ENCODE data around the gene MC1R. TPM values are rescaled to one million over a fixed set of nuclear protein-coding genes. Genes with fewer than 3 reads are reported as not detected.

The MC1R gene
- total RNA-seq, 3 donors from 2014 or later (not counting 1 experiment from before 2014, with no cell fraction given) = 12.3 to 22.2 (median 13.7) TPM

- no peaks in the 10 kb centered on the region for H3K27me3 Mint-ChIP-seq (ENCODE audit: low read depth in 2 of 2)
- H3K4me3 Mint-ChIP-seq = no peak overlapping the region
- Histone ChIP-seq H3K36me3 (ENCODE audit: control insufficient read depth, insufficient read depth, low read length) (peaks cover 37% of the 10 kb centered on the region), H3K4me1 (ENCODE audit: control insufficient read depth, insufficient read depth, low read length) (peaks cover 24% of the 10 kb centered on the region), H3K9me3 (ENCODE audit: control insufficient read depth, insufficient read depth, low read length) (no peaks in the 10 kb centered on the region), H3K27me3 (ENCODE audit: control insufficient read depth, insufficient read depth, low read length) (no peaks in the 10 kb centered on the region), H3K4me3 (ENCODE audit: low read length) (no peak overlapping the region), H3K27ac (ENCODE audit: low read length) (no peak overlapping the region)
- intact Hi-C loops (cut with micrococcal nuclease) = loop anchor here (5.0 kb wide), 1 partner anchor 204 kb away; no protein-coding TSS in a partner anchor
- WGBS (ENCODE audit: insufficient coverage) = 95% methylated on average over 14 of the region's 14 CpGs
- TF ChIP-seq CTCF (IDR thresholded peaks at IDR 0.05) = no peak
- ATAC-seq (no peak), DNase-seq (no peak)
- no peaks in the 10 kb centered on the region for H3K36me3 Mint-ChIP-seq
- H3K4me1 Mint-ChIP-seq = peaks cover 0 to 15% of the 10 kb centered on the region in 2 donors
- no peak overlapping the region for H3K27ac Mint-ChIP-seq
- no peaks in the 10 kb centered on the region for H3K9me3 Mint-ChIP-seq
Measured at GRCh38 chr16:89911375-89911774, 7.3 kb upstream of the MC1R start.

- no peak for TF ChIP-seq CTCF (IDR thresholded peaks at IDR 0.05)
- no peak overlapping the region for H3K27ac ChIP-seq (ENCODE audit: low read length)
- ATAC-seq (no peak), DNase-seq (no peak)
- peaks cover 29% of the 10 kb centered on the region for H3K36me3 ChIP-seq (ENCODE audit: control insufficient read depth, insufficient read depth, low read length)
- H3K27ac Mint-ChIP-seq = no peak overlapping the region
- H3K4me1 Mint-ChIP-seq = peaks cover 0 to 9% of the 10 kb centered on the region in 2 donors
- no peaks in the 10 kb centered on the region for H3K27me3 Mint-ChIP-seq (ENCODE audit: low read depth in 2 of 2)
- H3K4me1 ChIP-seq (ENCODE audit: control insufficient read depth, insufficient read depth, low read length) = peaks cover 25% of the 10 kb centered on the region
- no peak overlapping the region for H3K4me3 Mint-ChIP-seq
- no peaks in the 10 kb centered on the region for H3K27me3 ChIP-seq (ENCODE audit: control insufficient read depth, insufficient read depth, low read length)
- intact Hi-C loops (cut with micrococcal nuclease) = loop anchor here (5.0 kb wide), 1 partner anchor 205 kb away; no protein-coding TSS in a partner anchor
- H3K4me3 ChIP-seq (ENCODE audit: low read length) = no peak overlapping the region
- no peaks in the 10 kb centered on the region for H3K36me3 Mint-ChIP-seq
- no peaks in the 10 kb centered on the region for H3K9me3 ChIP-seq (ENCODE audit: control insufficient read depth, insufficient read depth, low read length)
- no peaks in the 10 kb centered on the region for H3K9me3 Mint-ChIP-seq
- WGBS (ENCODE audit: insufficient coverage) = 94% methylated on average over 13 of the region's 13 CpGs
Measured at GRCh38 chr16:89912143-89912542, 6.5 kb upstream of the MC1R start.

GRCh38 chr16:89912627-89913026 lies 6.0 kb upstream of the MC1R start:
- Histone ChIP-seq H3K27ac (ENCODE audit: low read length) (no peak overlapping the region), H3K27me3 (ENCODE audit: control insufficient read depth, insufficient read depth, low read length) (no peaks in the 10 kb centered on the region), H3K4me3 (ENCODE audit: low read length) (no peak overlapping the region), H3K4me1 (ENCODE audit: control insufficient read depth, insufficient read depth, low read length) (peaks cover 30% of the 10 kb centered on the region), H3K9me3 (ENCODE audit: control insufficient read depth, insufficient read depth, low read length) (no peaks in the 10 kb centered on the region), H3K36me3 (ENCODE audit: control insufficient read depth, insufficient read depth, low read length) (peaks cover 29% of the 10 kb centered on the region)
- 90% methylated on average over 14 of the region's 14 CpGs for WGBS (ENCODE audit: insufficient coverage)
- Mint-ChIP-seq H3K27me3 (ENCODE audit: low read depth in 2 of 2) (no peaks in the 10 kb centered on the region), H3K4me3 (no peak overlapping the region), H3K4me1 (peaks cover 2 to 10% of the 10 kb centered on the region in 2 donors), H3K9me3 (no peaks in the 10 kb centered on the region), H3K36me3 (no peaks in the 10 kb centered on the region), H3K27ac (no peak overlapping the region)
- TF ChIP-seq CTCF (IDR thresholded peaks at IDR 0.05) = no peak
- no peak for ATAC-seq
- DNase-seq = no peak
- intact Hi-C loops (cut with micrococcal nuclease) = loop anchor here (5.0 kb wide), 1 partner anchor 205 kb away; no protein-coding TSS in a partner anchor

Measured in natural killer cell (primary cell).